NCI-H2029 treated with DMSO at 0.1 percent for 48 hours (cell line): ENCODE results near the gene SLC6A11.

ENCODE experiments used
- DNase-seq: peaks from one replicate; lab custom pipeline; 2025; lab: John Stamatoyannopoulos, UW

SLC6A11 gene

GRCh38 chr3:10930666-10931040 is 114.6 kb downstream of the SLC6A11 start:
- no peak for DNase-seq

GRCh38 chr3:10932596-10932995 is 116.6 kb downstream of the SLC6A11 start:
- DNase-seq = no peak

- DNase-seq = no peak
Observed at GRCh38 chr3:10933021-10933420, 117.0 kb downstream of the SLC6A11 start.

- DNase-seq = no peak
Observed at GRCh38 chr3:10933470-10933804, 117.4 kb downstream of the SLC6A11 start.

GRCh38 chr3:10933805-10934481 is 117.9 kb downstream of the SLC6A11 start:
- DNase-seq = no peak

GRCh38 chr3:10935028-10935427 is 119.0 kb downstream of the SLC6A11 start:
- no peak for DNase-seq

GRCh38 chr3:10935846-10936631 is 120.0 kb downstream of the SLC6A11 start:
- no peak for DNase-seq

GRCh38 chr3:10936686-10937085 is 120.7 kb downstream of the SLC6A11 start:
- DNase-seq = no peak

GRCh38 chr3:10937141-10937825 is 121.3 kb downstream of the SLC6A11 start:
- DNase-seq = no peak

- no peak for DNase-seq
Observed at GRCh38 chr3:10939556-10939955, 123.5 kb downstream of the SLC6A11 start.

- no peak for DNase-seq
Observed at GRCh38 chr3:10940106-10940505, 124.1 kb downstream of the SLC6A11 start.

- DNase-seq = no peak
Observed at GRCh38 chr3:10941972-10942371, 125.9 kb downstream of the SLC6A11 start.

- no peak for DNase-seq
Observed at GRCh38 chr3:10942690-10943205, 126.7 kb downstream of the SLC6A11 start.

GRCh38 chr3:10944866-10945265 is 128.8 kb downstream of the SLC6A11 start:
- DNase-seq = no peak

GRCh38 chr3:10945683-10946287 is 129.8 kb downstream of the SLC6A11 start:
- no peak for DNase-seq

GRCh38 chr3:10946526-10946925 is 130.5 kb downstream of the SLC6A11 start:
- DNase-seq = no peak

GRCh38 chr3:10948326-10948725 is 132.3 kb downstream of the SLC6A11 start:
- DNase-seq = no peak

- no peak for DNase-seq
Observed at GRCh38 chr3:10949197-10949596, 133.2 kb downstream of the SLC6A11 start.

- peak; percentile 46 for DNase-seq
Observed at GRCh38 chr3:10950476-10951294, 134.7 kb downstream of the SLC6A11 start.

GRCh38 chr3:10951295-10951926 is 135.4 kb downstream of the SLC6A11 start:
- no peak for DNase-seq

- no peak for DNase-seq
Observed at GRCh38 chr3:10952525-10952924, 136.5 kb downstream of the SLC6A11 start.
